K562 (cell line): ENCODE results near the gene ADARB2. TPM values are rescaled to one million over a fixed set of nuclear protein-coding genes. Genes with fewer than 3 reads are reported as not detected.

Source experiments
- ASH1L ChIP-seq: fragments of 450-650 bp; IDR thresholded peaks from 2 replicates; pipeline ENCODE4 v1.6.1; 2018; ENCODE audit warnings: borderline replicate concordance, mild to moderate bottlenecking, low read depth; ENCODE audit not compliant: partially characterized antibody
- ATF3 ChIP-seq, 2 experiments: fragments of 450-650 bp in 1 of 2; sonication (generic) in 1 of 2; formaldehyde crosslinking in 1 of 2; IDR thresholded peaks in 1 of 2; conservative IDR thresholded peaks in 1 of 2; 2 replicates each; pipeline versions ENCODE4 v1.6.1 to v1.8.1; 2016 to 2023; ENCODE audit warnings: mild to moderate bottlenecking in 2 of 2, moderate library complexity in 2 of 2, inconsistent platforms in 1 of 2, missing genetic modification reagents in 1 of 2
- CTBP1 ChIP-seq: fragments of 450-650 bp; IDR thresholded peaks from 2 replicates; pipeline ENCODE4 v1.6.1; 2016; ENCODE audit warnings: borderline replicate concordance
- CXXC5 ChIP-seq: fragments of 250-450 bp; sonication (Bioruptor Pico); IDR thresholded peaks from 2 replicates; pipeline ENCODE4 v1.8.0; 2022; ENCODE audit warnings: inconsistent platforms, mild to moderate bottlenecking, moderate library complexity
- GTF2B ChIP-seq: IDR thresholded peaks from 2 replicates; pipeline ENCODE4 v1.6.1; 2011; ENCODE audit not compliant: insufficient read length; ENCODE audit errors: extremely low read depth
- MAFG ChIP-seq: fragments of 450-650 bp; conservative IDR thresholded peaks from 2 replicates; pipeline ENCODE4 v1.6.1; 2016; ENCODE audit warnings: missing genetic modification characterization, missing compliant biosample characterization
- POLR2G ChIP-seq: fragments of 200-400 bp; formaldehyde crosslinking; IDR thresholded peaks from 2 replicates; pipeline ENCODE4 v1.6.1; 2017; ENCODE audit warnings: low read depth, mild to moderate bottlenecking, antibody characterized with exemption, low read length, moderate library complexity
- RBM17 ChIP-seq: fragments of 200-400 bp; formaldehyde crosslinking; IDR thresholded peaks from 2 replicates; pipeline ENCODE4 v1.6.1; 2017; ENCODE audit warnings: low read depth, mild to moderate bottlenecking, low read length, borderline replicate concordance
- RHOXF2B ChIP-seq: fragments of 250-450 bp; sonication (Bioruptor Pico); conservative IDR thresholded peaks from 2 replicates; pipeline ENCODE4 v1.5.1; 2021
- SNAPC5 ChIP-seq: fragments of 250-450 bp; sonication (Bioruptor Pico); IDR thresholded peaks from 2 replicates; pipeline ENCODE4 v1.8.0; 2021; ENCODE audit warnings: moderate library complexity, mild to moderate bottlenecking, inconsistent platforms
- ZBTB43 ChIP-seq: sonication (generic); formaldehyde crosslinking; IDR thresholded peaks from 2 replicates; pipeline ENCODE4 v1.8.0; 2023; ENCODE audit warnings: mild to moderate bottlenecking, missing genetic modification reagents
- ZNF253 ChIP-seq: fragments of 250-450 bp; sonication (Bioruptor Pico); conservative IDR thresholded peaks from 2 replicates; pipeline ENCODE4 v1.6.1; 2021; ENCODE audit warnings: mild to moderate bottlenecking
- ZNF316 ChIP-seq: fragments of 450-650 bp; IDR thresholded peaks from 2 replicates; pipeline ENCODE4 v1.6.1; 2016
- ZNF408 ChIP-seq: fragments of 250-450 bp; sonication (Bioruptor Pico); IDR thresholded peaks from 2 replicates; pipeline ENCODE4 v1.4.0; 2020; ENCODE audit warnings: low read depth, mild to moderate bottlenecking, moderate library complexity
- ZNF609 ChIP-seq: sonication (generic); formaldehyde crosslinking; IDR thresholded peaks from 2 replicates; pipeline ENCODE4 v1.8.1; 2023; ENCODE audit warnings: missing genetic modification reagents, mild to moderate bottlenecking, borderline replicate concordance
- polyA plus RNA-seq, 8 experiments: library from polyadenylated mRNA; depleted of rRNA in 4 of 8; stranded (reverse) in 5 of 8; unstranded in 3 of 8; fragments of >200 nt; fragmentation: Nextera tagmentation in 2 of 8; fragmentation: Illumina TruSeq in 1 of 8; extraction: Ambion mirVana in 2 of 8; extraction: Trizol in 1 of 8; gene quantifications; 2 replicates each; pipeline versions ENCODE4 v1.2.1 to v1.2.3, GENCODE V29; 2011 to 2014; ENCODE audit warnings: inconsistent platforms in 1 of 8, missing spikeins in 1 of 8
- total RNA-seq, 7 experiments: library from RNA; depleted of rRNA in 6 of 7; stranded (reverse); fragments of >200 nt in 6 of 7; fragmentation: Illumina TruSeq in 2 of 7; extraction: Trizol in 2 of 7; gene quantifications; 2 replicates each; pipeline versions ENCODE4 v1.2.1 to v1.2.3, GENCODE V29; 2011 to 2021; ENCODE audit warnings: low replicate concordance in 1 of 7

Gene ADARB2
- total and polyA plus RNA-seq, 9 of the 15 experiments (the other 6 are each of a cell fraction or from before 2014, with no cell fraction given) = not detected

- no peak for TF ChIP-seq ZNF253 (CRISPR knock-in tag)
- TF ChIP-seq ZBTB43 (CRISPR knock-in tag) = no peak
- TF ChIP-seq ZNF408 = no peak
- TF ChIP-seq CTBP1 = peak; percentile 37; the same call in 1 of the 2 replicates
- no peak for TF ChIP-seq ZNF609 (CRISPR knock-in tag)
- TF ChIP-seq ASH1L = no peak
- TF ChIP-seq GTF2B = no peak
- TF ChIP-seq CXXC5 (CRISPR knock-in tag) = peak; percentile 61
- TF ChIP-seq RBM17 = no peak
- TF ChIP-seq MAFG (tag) = no peak
- TF ChIP-seq ATF3 (IDR thresholded peaks at IDR 0.05) = 0 out of 2 replicates have a peak, but pooled peaks have one; percentile 39
- peak; percentile 55; the same call in 1 of the 2 replicates for TF ChIP-seq ATF3 (CRISPR knock-in tag; conservative IDR thresholded peaks at IDR 0.05)
- no peak for TF ChIP-seq RHOXF2B
- TF ChIP-seq ZNF316 = no peak
- TF ChIP-seq SNAPC5 (CRISPR knock-in tag) = no peak
- TF ChIP-seq POLR2G = peak; percentile 89
These were observed 577.9 kb downstream of the ADARB2 start (continued) for GRCh38 chr10:1159131-1160061.
